SK-N-SH (cell line): ENCODE data around the gene CIAO2B. TPM values are rescaled to one million over a fixed set of nuclear protein-coding genes. Genes with fewer than 3 reads are reported as not detected.

Experiments
- CTCF ChIA-PET: fragments of 300-600, 350-600 bp; formaldehyde crosslinking; extraction: SDS; loops from one replicate; lab custom pipeline; 2021; lab: Yijun Ruan, JAX
- POLR2A ChIA-PET: fragments of 350-600 bp; sonication (Branson Sonifier 250); formaldehyde crosslinking; extraction: SDS; loops from one replicate; lab custom pipeline; 2020; ENCODE audit warnings: antibody characterized with exemption, inconsistent platforms; lab: Yijun Ruan, JAX
- DNase-seq: peaks from one replicate; pipeline ENCODE4 v3.0.0; 2012
- H2AFZ ChIP-seq: fragments of 200-600 bp; sonication (generic); 2 replicates; pipeline ENCODE4 v1.8.1; 2016; ENCODE audit warnings: antibody characterized with exemption, mild to moderate bottlenecking, low read depth
- H3F3A ChIP-seq: fragments of 200-600 bp; sonication (generic); replicated peaks from 2 replicates; pipeline ENCODE3; 2016; ENCODE audit warnings: antibody characterized with exemption, mild to moderate bottlenecking; ENCODE audit not compliant: insufficient read depth
- H3K27ac ChIP-seq, 2 experiments: fragments of 200-500 bp in 1 of 2; fragments of 200-600 bp in 1 of 2; sonication (Bioruptor generic) in 1 of 2; sonication (generic), shearing (Covaris generic) in 1 of 2; 2 replicates each; pipeline versions ENCODE4 v1.5.1 to v1.6.1; 2014 to 2016; ENCODE audit warnings: low read depth in 2 of 2, inconsistent platforms in 1 of 2, low read length in 1 of 2, mild to moderate bottlenecking in 1 of 2, mixed read lengths in 1 of 2
- H3K27me3 ChIP-seq: fragments of 200-600 bp; sonication (generic), shearing (Covaris generic); 2 replicates; pipeline ENCODE4 v1.6.1; 2016; ENCODE audit warnings: mixed run types; ENCODE audit not compliant: insufficient read depth
- H3K36me3 ChIP-seq, 2 experiments: fragments of 200-500 bp in 1 of 2; fragments of 200-600 bp in 1 of 2; sonication (Bioruptor generic) in 1 of 2; sonication (generic) in 1 of 2; replicated peaks in 1 of 2; 2 replicates each; pipeline versions ENCODE3 to v1.5.1; 2014 to 2016; ENCODE audit warnings: low read length in 1 of 2, mild to moderate bottlenecking in 1 of 2; ENCODE audit not compliant: insufficient read depth in 2 of 2, control insufficient read depth in 1 of 2
- H3K4me1 ChIP-seq, 2 experiments: fragments of 200-500 bp in 1 of 2; fragments of 200-600 bp in 1 of 2; sonication (Bioruptor generic) in 1 of 2; sonication (generic), shearing (Covaris generic) in 1 of 2; 2 replicates each; pipeline versions ENCODE4 v1.5.1 to v1.6.1; 2014 to 2016; ENCODE audit warnings: low read depth in 1 of 2, low read length in 1 of 2, mixed run types in 1 of 2; ENCODE audit not compliant: insufficient read depth in 2 of 2, control insufficient read depth in 1 of 2
- H3K4me2 ChIP-seq: fragments of 200-600 bp; sonication (generic), shearing (Covaris generic); 2 replicates; pipeline ENCODE4 v1.6.1; 2017; ENCODE audit warnings: mixed run types
- H3K4me3 ChIP-seq, 2 experiments: fragments of 200-500 bp in 1 of 2; fragments of 200-600 bp in 1 of 2; sonication (Bioruptor generic) in 1 of 2; sonication (generic), shearing (Covaris generic) in 1 of 2; 2 replicates each; pipeline versions ENCODE4 v1.5.1 to v1.8.1; 2014 to 2016; ENCODE audit warnings: low read depth in 2 of 2, inconsistent platforms in 1 of 2, low read length in 1 of 2, mild to moderate bottlenecking in 1 of 2, mixed read lengths in 1 of 2, moderate library complexity in 1 of 2
- H3K79me2 ChIP-seq: fragments of 200-600 bp; sonication (generic); 2 replicates; pipeline ENCODE4 v1.8.1; 2017; ENCODE audit warnings: mild to moderate bottlenecking; ENCODE audit not compliant: insufficient read depth
- H3K9ac ChIP-seq: fragments of 200-600 bp; sonication (generic); 2 replicates; pipeline ENCODE4 v1.6.1; 2017; ENCODE audit warnings: mixed run types
- H3K9me2 ChIP-seq: fragments of 200-600 bp; sonication (generic); 2 replicates; pipeline ENCODE4 v1.6.1; 2017; ENCODE audit warnings: mixed run types
- H3K9me3 ChIP-seq: fragments of 200-600 bp; sonication (generic); 2 replicates; pipeline ENCODE4 v1.6.1; 2017; ENCODE audit warnings: mixed run types, mild to moderate bottlenecking, moderate library complexity
- H4K20me1 ChIP-seq: fragments of 200-600 bp; sonication (generic); 2 replicates; pipeline ENCODE4 v1.6.1; 2017; ENCODE audit warnings: mild to moderate bottlenecking, mixed run types; ENCODE audit not compliant: insufficient read depth
- ELF1 ChIP-seq: IDR thresholded peaks from 2 replicates; pipeline ENCODE4 v1.4.0; 2012
- EP300 ChIP-seq, 2 experiments: IDR thresholded peaks; 2 replicates each; pipeline versions ENCODE4 v1.4.0 to v1.6.1; 2012; ENCODE audit warnings: borderline replicate concordance in 1 of 2, low read depth in 1 of 2, low read length in 1 of 2
- EZH2phosphoT487 ChIP-seq: fragments of 200-600 bp; sonication (generic); IDR thresholded peaks from 2 replicates; pipeline ENCODE4 v1.6.1; 2017; ENCODE audit warnings: low read depth, mixed run types, mild to moderate bottlenecking, antibody characterized with exemption, moderate library complexity, borderline replicate concordance
- FOSL2 ChIP-seq: IDR thresholded peaks from 2 replicates; pipeline ENCODE4 v1.4.0; 2012; ENCODE audit warnings: low read depth, mild to moderate bottlenecking, moderate library complexity, borderline replicate concordance
- FOXJ3 ChIP-seq: sonication (generic); formaldehyde crosslinking; IDR thresholded peaks from 2 replicates; pipeline ENCODE4 v1.5.1; 2020; ENCODE audit warnings: mild to moderate bottlenecking, missing genetic modification reagents
- GABPA ChIP-seq: IDR thresholded peaks from 2 replicates; pipeline ENCODE4 v1.4.0; 2012; ENCODE audit warnings: low read depth, mild to moderate bottlenecking
- GATA2 ChIP-seq: sonication (generic); formaldehyde crosslinking; IDR thresholded peaks from 2 replicates; pipeline ENCODE4 v1.5.0; 2020; ENCODE audit warnings: mild to moderate bottlenecking, missing genetic modification reagents
- JUND ChIP-seq: IDR thresholded peaks from 2 replicates; pipeline ENCODE4 v1.4.0; 2012
- MXI1 ChIP-seq: IDR thresholded peaks from 2 replicates; pipeline ENCODE4 v1.6.1; 2012; ENCODE audit warnings: mild to moderate bottlenecking, low read depth, low read length, improper control_type of control experiment
- NFIC ChIP-seq: IDR thresholded peaks from 2 replicates; pipeline ENCODE4 v1.4.0; 2012; ENCODE audit warnings: borderline replicate concordance
- PBX3 ChIP-seq: IDR thresholded peaks from 2 replicates; pipeline ENCODE4; 2012
- RAD21 ChIP-seq: IDR thresholded peaks from 2 replicates; pipeline ENCODE4 v1.6.1; 2012; ENCODE audit warnings: mild to moderate bottlenecking, low read length
- RFX5 ChIP-seq: IDR thresholded peaks from 2 replicates; pipeline ENCODE4 v1.6.1; 2012; ENCODE audit warnings: mild to moderate bottlenecking, improper control_type of control experiment, low read length
- RXRA ChIP-seq: IDR thresholded peaks from 2 replicates; pipeline ENCODE4 v1.4.0; 2012; ENCODE audit warnings: low read depth, mild to moderate bottlenecking, borderline replicate concordance
- SIN3A ChIP-seq: IDR thresholded peaks from 2 replicates; pipeline ENCODE4 v1.6.1; 2012; ENCODE audit warnings: low read depth, mild to moderate bottlenecking, low read length, moderate library complexity, borderline replicate concordance
- SMC3 ChIP-seq: IDR thresholded peaks from 2 replicates; pipeline ENCODE4 v1.6.1; 2012; ENCODE audit warnings: low read depth, low read length, improper control_type of control experiment
- TCF12 ChIP-seq: IDR thresholded peaks from 2 replicates; pipeline ENCODE4 v1.4.0; 2012
- TEAD4 ChIP-seq: IDR thresholded peaks from 2 replicates; pipeline ENCODE4 v1.4.0; 2012; ENCODE audit warnings: mild to moderate bottlenecking, borderline replicate concordance; ENCODE audit not compliant: insufficient read depth
- WGBS: methylation state at CpG from one replicate; pipeline ENCODE4 v1.1.6; 2017; ENCODE audit warnings: low lambda C conversion rate; 5-methylcytosine and 5-hydroxymethylcytosine counted together
- polyA plus RNA-seq, 3 experiments: library from polyadenylated mRNA; depleted of rRNA; stranded (reverse); fragments of >200 nt; gene quantifications; 2 replicates each; pipeline ENCODE4 v1.2.3, GENCODE V29; 2012
- TF ChIP-seq, protein P1 (sequence below): IDR thresholded peaks from 2 replicates; pipeline ENCODE4 v1.6.1; 2012; ENCODE audit warnings: mild to moderate bottlenecking, low read depth, low read length, moderate library complexity
- TF ChIP-seq, protein P2 (sequence below): fragments of 200-600 bp; sonication (generic); IDR thresholded peaks from 2 replicates; pipeline ENCODE4 v1.6.1; 2017; ENCODE audit warnings: antibody characterized with exemption, mild to moderate bottlenecking, moderate library complexity
- TF ChIP-seq, protein P3 (sequence below): fragments of 150-350 bp; IDR thresholded peaks from 2 replicates; pipeline ENCODE4 v1.6.1; 2017; ENCODE audit warnings: antibody characterized with exemption, low read length, low read depth, borderline replicate concordance
- TF ChIP-seq, protein P4 (sequence below): fragments of 150-350 bp; IDR thresholded peaks from 2 replicates; pipeline ENCODE4 v1.6.1; 2016; ENCODE audit warnings: mild to moderate bottlenecking, low read depth, low read length

Gene CIAO2B
- polyA plus RNA-seq, 1 of the 3 experiments (the other 2 are of a cell fraction): 665 TPM

DNA sequence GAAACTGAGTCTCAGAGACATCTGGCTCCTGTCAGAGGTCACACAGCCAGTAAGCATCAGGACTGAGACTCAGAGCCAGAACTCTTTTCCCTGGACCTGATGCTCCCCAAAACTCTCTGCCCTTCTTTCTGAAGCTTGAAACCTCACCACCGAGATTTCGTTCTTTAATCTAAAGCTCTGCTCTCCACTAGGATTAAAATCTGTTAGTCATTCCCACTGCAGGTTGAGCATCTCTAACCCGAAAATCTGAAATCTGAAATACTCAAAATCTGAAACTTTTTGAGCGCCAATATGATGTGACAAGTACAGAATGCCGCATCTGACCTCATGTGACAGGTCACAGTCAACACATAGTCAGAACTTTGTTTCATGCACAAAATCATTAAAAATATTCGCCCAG, 17.7 kb downstream of the CIAO2B start:
- H3K9me2 ChIP-seq: no peaks in the 10 kb centered on the region
- H3K36me3 ChIP-seq: no peaks in the 10 kb centered on the region
- ChIA-PET CTCF (interaction anchor here (0.9 to 13.6 kb wide), 4 partner anchors 12 to 239 kb away, joined by 3 to 174 read pairs (median 8); no protein-coding TSS in a partner anchor), POLR2A (no interaction called here)
- H2AFZ ChIP-seq: no peak overlapping the region
- no peak overlapping the region for H3K4me2 ChIP-seq
- TF ChIP-seq FOSL2 (no peak), RXRA (no peak), NFIC (no peak), MXI1 (no peak), TEAD4 (no peak), GATA2 (no peak)
- TF ChIP-seq, protein P1, sequence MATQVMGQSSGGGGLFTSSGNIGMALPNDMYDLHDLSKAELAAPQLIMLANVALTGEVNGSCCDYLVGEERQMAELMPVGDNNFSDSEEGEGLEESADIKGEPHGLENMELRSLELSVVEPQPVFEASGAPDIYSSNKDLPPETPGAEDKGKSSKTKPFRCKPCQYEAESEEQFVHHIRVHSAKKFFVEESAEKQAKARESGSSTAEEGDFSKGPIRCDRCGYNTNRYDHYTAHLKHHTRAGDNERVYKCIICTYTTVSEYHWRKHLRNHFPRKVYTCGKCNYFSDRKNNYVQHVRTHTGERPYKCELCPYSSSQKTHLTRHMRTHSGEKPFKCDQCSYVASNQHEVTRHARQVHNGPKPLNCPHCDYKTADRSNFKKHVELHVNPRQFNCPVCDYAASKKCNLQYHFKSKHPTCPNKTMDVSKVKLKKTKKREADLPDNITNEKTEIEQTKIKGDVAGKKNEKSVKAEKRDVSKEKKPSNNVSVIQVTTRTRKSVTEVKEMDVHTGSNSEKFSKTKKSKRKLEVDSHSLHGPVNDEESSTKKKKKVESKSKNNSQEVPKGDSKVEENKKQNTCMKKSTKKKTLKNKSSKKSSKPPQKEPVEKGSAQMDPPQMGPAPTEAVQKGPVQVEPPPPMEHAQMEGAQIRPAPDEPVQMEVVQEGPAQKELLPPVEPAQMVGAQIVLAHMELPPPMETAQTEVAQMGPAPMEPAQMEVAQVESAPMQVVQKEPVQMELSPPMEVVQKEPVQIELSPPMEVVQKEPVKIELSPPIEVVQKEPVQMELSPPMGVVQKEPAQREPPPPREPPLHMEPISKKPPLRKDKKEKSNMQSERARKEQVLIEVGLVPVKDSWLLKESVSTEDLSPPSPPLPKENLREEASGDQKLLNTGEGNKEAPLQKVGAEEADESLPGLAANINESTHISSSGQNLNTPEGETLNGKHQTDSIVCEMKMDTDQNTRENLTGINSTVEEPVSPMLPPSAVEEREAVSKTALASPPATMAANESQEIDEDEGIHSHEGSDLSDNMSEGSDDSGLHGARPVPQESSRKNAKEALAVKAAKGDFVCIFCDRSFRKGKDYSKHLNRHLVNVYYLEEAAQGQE: no peak
- WGBS: 65% methylated on average over 6 of the region's 6 CpGs
- no peaks in the 10 kb centered on the region for H3K27me3 ChIP-seq
- H3F3A ChIP-seq: no peaks in the 10 kb centered on the region
- H3K9ac ChIP-seq: no peak overlapping the region
- no peak overlapping the region for H3K27ac ChIP-seq
- no peaks in the 10 kb centered on the region for H3K9me3 ChIP-seq
- H3K4me1 ChIP-seq: no peaks in the 10 kb centered on the region; a peak in 1 of 4 replicates
- no peaks in the 10 kb centered on the region for H3K79me2 ChIP-seq
- H4K20me1 ChIP-seq: no peaks in the 10 kb centered on the region
- DNase-seq: no peak
- H3K4me3 ChIP-seq: no peak overlapping the region

DNA sequence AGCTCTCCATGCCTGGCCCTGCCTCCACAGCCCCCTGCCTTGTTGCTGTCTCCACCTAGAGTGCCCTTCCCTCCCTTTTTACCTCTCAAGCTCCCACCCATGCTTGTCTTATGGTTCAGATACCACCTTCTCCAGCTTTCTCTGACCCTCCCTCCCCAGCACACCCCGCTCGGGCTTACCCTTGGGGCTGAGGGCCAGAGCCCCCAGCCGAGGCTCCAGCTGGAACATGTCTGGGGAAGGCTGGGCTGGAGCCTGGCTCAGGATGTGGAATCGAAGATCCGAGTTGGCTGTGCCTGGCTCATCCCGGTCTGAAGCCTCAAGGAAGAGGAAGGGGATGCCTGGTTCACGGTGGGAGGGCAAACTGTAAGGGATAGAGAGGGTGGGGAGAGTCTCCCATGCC, 19.2 kb downstream of the CIAO2B start:
- Histone ChIP-seq H3K9ac (no peak overlapping the region), H3K9me3 (no peaks in the 10 kb centered on the region), H3K27ac (no peak overlapping the region), H3K4me2 (no peak overlapping the region), H3K27me3 (no peaks in the 10 kb centered on the region), H3K79me2 (no peaks in the 10 kb centered on the region), H3K4me3 (no peak overlapping the region), H3F3A (no peaks in the 10 kb centered on the region), H2AFZ (no peak overlapping the region), H4K20me1 (no peaks in the 10 kb centered on the region), H3K36me3 (no peaks in the 10 kb centered on the region), H3K9me2 (no peaks in the 10 kb centered on the region), H3K4me1 (no peaks in the 10 kb centered on the region; a peak in 1 of 4 replicates)
- no peak for DNase-seq
- POLR2A ChIA-PET: no interaction called here
- WGBS: 31% methylated on average over 7 of the region's 7 CpGs
- CTCF ChIA-PET: interaction anchor here (1.0 to 1.2 kb wide), 2 partner anchors 13 to 20 kb away, joined by 4 to 6 read pairs; no protein-coding TSS in a partner anchor
- no peak for TF ChIP-seq ELF1
- no peak for TF ChIP-seq EP300 (IDR thresholded peaks at IDR 0.05; ENCODE audit: borderline replicate concordance in 1 of 2, low read depth in 1 of 2, low read length in 1 of 2)
- no peak for TF ChIP-seq FOXJ3 (CRISPR knock-in tag)
- TF ChIP-seq SMC3: no peak
- TF ChIP-seq, protein P2, sequence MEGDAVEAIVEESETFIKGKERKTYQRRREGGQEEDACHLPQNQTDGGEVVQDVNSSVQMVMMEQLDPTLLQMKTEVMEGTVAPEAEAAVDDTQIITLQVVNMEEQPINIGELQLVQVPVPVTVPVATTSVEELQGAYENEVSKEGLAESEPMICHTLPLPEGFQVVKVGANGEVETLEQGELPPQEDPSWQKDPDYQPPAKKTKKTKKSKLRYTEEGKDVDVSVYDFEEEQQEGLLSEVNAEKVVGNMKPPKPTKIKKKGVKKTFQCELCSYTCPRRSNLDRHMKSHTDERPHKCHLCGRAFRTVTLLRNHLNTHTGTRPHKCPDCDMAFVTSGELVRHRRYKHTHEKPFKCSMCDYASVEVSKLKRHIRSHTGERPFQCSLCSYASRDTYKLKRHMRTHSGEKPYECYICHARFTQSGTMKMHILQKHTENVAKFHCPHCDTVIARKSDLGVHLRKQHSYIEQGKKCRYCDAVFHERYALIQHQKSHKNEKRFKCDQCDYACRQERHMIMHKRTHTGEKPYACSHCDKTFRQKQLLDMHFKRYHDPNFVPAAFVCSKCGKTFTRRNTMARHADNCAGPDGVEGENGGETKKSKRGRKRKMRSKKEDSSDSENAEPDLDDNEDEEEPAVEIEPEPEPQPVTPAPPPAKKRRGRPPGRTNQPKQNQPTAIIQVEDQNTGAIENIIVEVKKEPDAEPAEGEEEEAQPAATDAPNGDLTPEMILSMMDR: no peak
- TF ChIP-seq SIN3A: no peak
- no peak for TF ChIP-seq JUND
- TF ChIP-seq TEAD4: no peak
- TF ChIP-seq, protein P3, sequence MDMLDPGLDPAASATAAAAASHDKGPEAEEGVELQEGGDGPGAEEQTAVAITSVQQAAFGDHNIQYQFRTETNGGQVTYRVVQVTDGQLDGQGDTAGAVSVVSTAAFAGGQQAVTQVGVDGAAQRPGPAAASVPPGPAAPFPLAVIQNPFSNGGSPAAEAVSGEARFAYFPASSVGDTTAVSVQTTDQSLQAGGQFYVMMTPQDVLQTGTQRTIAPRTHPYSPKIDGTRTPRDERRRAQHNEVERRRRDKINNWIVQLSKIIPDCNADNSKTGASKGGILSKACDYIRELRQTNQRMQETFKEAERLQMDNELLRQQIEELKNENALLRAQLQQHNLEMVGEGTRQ: no peak
- TF ChIP-seq PBX3: no peak
- TF ChIP-seq GABPA: no peak
- no peak for TF ChIP-seq RAD21
- no peak for TF ChIP-seq RFX5
- TF ChIP-seq, protein P4, sequence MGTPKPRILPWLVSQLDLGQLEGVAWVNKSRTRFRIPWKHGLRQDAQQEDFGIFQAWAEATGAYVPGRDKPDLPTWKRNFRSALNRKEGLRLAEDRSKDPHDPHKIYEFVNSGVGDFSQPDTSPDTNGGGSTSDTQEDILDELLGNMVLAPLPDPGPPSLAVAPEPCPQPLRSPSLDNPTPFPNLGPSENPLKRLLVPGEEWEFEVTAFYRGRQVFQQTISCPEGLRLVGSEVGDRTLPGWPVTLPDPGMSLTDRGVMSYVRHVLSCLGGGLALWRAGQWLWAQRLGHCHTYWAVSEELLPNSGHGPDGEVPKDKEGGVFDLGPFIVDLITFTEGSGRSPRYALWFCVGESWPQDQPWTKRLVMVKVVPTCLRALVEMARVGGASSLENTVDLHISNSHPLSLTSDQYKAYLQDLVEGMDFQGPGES: no peak
- TF ChIP-seq TCF12: no peak
- TF ChIP-seq EZH2phosphoT487: no peak
